M059J (cell line): Measurements from ENCODE around the gene MFSD11. TPM values are rescaled to one million over a fixed set of nuclear protein-coding genes. Genes with fewer than 3 reads are reported as not detected.
"Not testable (repeated sequence)": the region's sequence is repeated elsewhere in the genome, so short reads cannot be mapped to it uniquely, and the experiment has no call there.

Source experiments
- DNase-seq: peaks from one replicate; pipeline ENCODE4 v3.0.0-alpha.2; 2012; ENCODE audit warnings: low read depth
- total RNA-seq: library from RNA; depleted of rRNA; stranded (reverse); fragments of >200 nt; shearing (Covaris generic); gene quantifications from 2 replicates; pipeline ENCODE4 v1.2.3, GENCODE V29; 2014; rRNA removed

MFSD11 gene
- 15.8 and 16.4 TPM in 2 replicates for total RNA-seq

DNA sequence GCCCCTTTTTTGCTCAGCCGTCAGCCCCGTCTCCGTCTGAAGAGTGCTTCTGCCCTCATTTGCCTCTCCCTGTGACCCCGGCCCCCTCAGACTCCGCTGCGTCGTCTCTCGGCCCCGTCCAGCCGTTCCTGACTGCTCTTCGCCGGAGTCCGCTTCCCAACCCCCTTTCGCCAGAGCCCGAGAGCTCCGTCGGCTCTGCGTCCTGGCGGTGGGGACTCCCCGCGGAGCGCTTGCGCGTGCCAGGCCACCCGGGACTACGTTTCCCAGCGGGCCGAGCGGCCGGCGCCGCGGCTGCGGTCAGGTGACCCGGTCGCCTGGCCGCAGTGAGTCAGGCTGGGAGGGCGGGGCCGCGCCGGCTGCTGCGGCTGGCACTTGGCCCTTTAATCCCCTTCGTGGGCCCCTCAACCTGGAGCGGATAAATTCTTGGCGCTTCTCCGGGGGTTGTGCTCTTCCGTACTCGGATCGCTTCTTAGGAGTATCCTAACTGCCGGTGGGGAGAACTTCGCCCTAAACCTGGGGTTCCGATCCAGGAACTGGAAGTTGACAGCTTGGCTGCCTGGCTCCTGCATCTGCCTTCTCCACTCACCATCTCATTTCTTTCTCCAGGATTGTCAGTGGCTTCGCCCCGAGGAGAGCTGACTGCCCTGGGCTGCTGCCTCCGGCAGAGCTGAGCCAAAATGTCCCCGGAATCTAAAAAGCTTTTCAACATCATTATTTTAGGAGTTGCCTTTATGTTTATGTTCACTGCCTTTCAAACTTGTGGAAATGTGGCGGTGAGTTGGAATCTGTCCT is at the start of gene MFSD11:
Gene MFSD11, plus strand, starts transcription at position 444 of the 792 bp plus-strand sequence. Its CDS starts 234 bp downstream, at position 678.
- peak; percentile 88 for DNase-seq

DNA sequence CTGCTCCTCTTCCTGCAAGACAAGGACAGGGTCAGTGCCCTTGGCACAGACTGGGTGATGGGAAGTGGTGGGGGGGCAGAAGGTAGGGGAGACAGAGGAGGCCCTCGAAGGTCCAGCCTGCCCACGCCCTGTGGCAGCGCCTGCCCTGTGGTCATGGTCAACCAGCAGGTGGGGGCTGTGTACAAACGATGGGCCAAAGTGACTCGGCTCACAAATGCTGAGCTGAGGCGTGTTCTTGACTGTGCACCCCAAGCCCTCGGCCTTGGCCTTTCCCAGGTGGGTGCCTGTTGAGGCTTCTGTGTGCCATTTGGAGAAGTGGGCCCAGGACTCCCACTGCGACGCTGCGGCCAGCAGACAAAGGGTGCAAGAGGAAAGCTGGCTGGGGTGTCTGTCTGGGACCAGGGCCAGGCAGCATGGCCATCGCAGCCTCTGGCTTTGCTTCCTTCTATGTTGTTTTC is 49.7 kb upstream of the MFSD11 start:
- no peak for DNase-seq

DNA sequence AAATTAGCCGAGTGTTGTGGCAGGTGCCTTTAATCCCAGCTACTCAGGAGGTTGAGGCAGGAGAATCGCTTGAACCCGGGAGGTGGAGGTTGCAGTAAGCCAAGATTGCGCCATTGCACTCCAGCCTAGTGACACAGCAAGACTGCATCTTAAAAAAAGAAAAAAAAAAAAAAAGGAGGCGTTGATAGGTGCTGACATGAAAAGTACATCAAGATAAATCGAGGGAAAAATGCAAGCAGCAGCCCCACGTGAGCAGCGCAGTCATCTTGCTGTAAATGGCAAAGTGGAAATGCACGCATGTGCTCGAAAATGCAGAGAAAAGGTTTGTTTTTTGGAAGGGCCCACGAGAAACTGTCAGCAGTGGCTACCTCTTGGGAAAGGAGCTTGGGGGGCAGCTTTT is 48.1 kb upstream of the MFSD11 start:
- no peak for DNase-seq

DNA sequence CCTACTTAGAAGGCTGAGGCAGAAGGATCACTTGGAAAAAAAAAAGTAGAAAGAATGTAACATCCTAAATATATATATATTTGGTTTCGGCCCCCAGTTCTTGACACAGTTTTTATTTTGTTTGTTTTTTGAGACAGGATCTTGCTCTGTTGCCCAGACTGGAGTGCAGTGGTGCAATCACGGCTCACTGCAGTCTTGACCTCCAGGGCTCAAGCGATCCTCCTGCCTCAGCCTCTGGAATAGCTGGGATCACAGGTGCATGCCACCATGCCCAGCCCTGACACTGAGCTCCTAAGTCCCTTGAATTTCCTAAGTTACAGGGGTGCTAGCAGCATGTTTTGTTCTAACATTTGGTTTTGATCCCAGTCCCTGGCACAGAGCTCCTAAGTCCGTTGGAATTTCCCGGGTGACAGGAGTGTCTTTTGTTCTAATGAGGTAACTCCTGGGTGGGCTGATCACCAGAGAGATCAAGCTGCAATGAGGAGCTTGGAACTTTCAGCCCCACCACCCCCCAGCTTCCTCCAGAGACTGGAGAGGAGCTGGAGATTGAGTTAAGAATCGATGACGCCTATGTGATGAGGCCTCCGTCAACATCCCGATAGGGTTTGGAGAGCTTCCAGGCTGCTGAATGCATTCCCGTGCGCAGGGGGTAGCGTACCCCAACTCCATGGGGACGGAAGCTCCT is 47.2 kb upstream of the MFSD11 start:
- DNase-seq = no peak

DNA sequence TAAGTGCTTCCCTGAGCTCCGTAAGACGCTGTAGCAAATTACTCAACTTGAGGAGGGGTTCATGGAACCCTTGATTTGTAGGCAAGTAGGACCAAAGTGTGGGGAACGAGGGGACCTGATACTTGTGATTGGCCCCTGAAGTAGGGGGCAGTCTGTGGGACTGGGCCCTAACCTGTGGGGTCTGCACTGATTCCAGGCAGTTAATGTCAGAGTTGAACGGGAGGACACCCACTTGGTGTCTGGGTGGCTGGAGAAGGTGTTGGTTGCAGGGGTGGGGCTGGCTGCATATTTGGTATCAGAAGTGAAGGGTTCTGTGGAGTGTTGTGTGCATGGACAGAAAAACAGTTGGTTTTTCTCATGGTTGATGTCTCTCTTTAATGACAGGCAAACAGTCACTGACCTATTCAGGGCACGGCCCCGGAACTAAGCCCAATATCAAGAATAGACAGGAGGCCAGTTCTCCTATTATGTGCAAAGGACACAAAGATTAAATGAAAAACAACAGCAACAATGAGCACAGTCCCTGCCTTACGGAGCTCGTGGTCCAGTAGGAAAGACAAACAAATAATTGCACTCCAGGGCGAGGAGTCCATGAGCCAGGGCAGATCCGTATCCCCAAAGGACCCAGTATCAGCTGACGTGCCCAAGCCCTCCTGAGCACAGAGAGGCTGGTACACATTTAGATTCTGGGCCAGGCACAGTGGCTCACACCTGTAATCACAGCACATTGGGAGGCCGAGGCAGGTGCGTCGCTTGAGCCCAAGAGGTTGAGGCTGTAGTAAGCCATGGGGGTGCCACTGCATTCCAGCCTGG is 46.3 kb upstream of the MFSD11 start:
- DNase-seq = no peak

DNA sequence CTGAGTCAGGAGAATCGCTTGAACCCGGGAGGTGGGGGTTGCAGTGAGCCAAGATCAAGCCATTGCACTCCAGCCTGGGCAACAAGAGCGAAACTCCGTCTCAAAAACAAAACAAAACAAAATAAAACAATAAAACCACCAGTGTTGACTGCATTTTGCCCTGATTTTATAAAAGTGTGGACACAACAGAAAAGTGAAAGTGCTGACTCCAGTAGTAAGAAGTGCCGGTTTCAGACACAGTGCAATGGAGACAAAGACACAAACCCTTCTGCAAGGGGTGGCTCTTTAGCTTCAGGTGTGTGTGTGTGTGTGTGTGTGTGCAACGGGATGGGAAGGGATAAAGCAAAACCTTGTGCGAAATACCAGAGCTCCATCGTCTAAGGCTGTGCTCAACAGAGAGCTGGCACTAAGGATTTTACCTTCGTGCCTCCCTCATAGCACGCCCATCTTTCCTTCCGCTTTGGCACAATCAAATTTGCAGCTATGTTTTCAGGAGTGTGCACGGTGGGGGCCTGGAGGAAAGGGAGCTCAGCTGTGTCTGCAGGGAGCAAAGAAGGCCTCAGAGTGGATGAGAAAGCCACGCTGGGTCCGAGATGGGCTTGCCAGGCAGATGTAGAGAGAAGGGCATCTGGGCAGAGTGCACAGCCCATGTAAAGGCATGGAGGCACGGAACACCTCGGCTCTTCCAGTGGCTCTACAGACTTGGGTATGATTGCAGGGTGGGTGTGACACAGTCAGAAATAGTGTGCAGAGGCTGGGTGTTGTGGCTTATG is 42.7 kb upstream of the MFSD11 start:
- DNase-seq = no peak

DNA sequence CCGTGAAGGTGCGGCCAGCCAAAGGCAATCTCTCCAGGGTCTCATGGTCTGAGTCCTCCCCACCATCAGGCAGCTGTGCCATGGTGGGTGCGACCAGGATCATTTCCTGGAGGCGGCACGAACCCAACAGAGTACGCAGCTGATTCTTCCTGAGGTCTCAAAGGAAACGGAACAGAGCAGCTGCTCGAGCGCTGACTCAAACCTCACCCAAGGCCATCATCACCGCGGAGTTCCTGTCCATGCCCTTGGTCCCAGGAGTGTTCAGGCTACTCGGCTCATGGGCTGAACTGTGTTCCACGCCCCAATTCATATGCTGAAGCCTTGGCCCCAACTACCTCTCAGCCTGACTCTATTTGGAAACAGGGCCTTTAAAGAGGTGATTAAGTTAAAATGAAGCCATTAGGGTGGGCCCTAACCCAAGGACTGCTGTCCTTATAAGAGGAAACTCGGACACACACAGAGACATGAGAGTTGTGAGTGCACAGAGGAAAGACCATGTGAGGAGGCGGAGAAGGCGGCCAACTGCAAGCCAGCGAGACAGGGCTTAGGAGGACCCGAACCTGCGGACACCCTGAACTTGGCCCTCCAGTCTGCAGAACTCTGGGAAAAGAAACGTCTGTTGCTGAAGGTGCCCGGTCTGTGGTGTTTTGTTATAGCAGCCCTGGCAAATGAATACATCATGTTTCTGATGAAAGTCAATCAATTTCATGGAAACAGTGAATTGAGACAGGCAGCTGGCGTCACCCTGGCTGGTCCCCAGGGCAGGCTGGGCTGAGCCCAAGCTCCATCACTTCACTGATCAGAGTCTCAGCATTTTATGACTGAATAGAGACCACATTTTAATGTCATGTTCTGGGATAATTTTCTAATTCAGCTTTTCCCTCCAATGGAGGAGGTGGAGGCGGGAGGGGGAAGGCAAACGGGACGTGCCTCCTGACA is 40.9 kb upstream of the MFSD11 start:
- DNase-seq = no peak

DNA sequence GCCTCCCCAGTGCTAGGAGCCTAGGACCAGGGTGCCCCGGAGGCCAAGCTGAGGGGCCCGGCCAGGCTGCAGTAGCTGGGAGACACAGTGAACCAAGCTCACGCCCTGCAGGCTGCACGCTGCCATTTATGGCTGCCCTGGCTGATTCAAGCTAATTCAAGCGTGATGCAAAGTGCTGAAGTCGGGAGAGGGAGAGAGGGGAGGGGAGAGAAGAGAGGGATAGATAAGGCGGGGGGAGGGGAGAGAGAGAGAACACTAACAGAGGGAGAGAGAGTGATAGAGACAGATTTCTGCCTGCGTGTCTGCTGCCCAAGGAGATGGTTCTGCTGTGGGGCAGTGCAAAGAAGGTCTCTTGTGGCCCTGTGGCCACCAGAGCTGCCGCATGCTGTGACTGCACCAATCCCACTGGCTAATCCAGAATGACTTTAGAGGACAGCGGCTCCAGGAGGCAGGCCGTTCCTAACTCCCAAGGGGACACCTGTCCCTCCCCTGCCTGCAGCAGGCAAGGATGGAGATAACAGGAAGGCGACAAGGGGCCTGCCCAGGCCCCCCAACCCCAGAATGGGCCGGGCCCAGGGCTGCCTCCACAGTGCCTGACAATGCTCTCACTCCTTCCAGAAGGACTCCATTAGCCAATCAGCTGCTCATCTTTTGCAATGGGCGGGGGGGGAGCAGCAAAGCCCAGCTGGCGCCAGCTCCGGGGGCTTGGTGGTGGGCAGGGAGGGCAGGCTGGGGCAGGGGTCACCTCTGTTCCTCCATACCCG is 40.0 kb upstream of the MFSD11 start:
- DNase-seq = peak; percentile 39

DNA sequence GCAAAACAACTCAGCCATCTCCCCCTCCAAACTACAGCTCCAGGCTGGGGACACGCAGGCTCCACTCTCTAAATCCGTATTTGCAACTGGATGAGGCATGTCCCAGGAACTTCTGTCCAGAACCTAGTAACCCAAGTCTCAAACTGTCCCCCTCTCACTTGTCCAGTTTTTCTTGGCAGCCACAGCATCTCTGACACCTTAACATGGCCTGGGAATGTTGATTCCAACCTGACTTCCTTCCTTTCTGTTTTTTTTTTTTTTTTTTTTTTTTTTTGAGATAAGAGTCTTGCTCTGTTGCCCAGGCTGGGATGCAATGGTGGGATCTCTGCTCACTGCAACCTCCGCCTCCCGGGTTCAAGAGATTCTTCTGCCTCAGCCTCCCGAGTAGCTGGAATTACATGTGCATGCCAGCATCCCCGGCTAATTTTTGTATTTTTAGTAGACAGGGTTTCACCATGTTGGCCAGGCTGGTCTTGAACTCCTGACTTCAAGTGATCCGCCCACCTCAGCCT is 39.4 kb upstream of the MFSD11 start:
- DNase-seq = not testable (repeated sequence)

DNA sequence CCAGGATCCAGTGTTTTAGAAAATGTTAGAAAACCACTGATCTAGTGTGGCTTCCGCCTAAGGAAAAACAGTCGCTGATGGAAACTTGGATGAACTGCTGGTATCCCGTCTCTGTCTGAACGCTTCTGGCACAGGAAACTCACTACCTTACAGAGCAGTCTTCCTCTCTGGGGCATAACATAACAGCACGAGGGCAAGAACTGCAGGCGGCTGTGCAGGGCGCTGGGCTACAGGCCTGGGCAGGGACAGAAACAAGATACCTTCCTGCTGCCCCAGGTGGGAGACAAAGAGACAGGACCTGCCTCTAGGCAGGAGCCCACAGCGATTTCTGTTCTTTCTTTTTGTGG is 37.7 kb upstream of the MFSD11 start:
- DNase-seq = no peak

DNA sequence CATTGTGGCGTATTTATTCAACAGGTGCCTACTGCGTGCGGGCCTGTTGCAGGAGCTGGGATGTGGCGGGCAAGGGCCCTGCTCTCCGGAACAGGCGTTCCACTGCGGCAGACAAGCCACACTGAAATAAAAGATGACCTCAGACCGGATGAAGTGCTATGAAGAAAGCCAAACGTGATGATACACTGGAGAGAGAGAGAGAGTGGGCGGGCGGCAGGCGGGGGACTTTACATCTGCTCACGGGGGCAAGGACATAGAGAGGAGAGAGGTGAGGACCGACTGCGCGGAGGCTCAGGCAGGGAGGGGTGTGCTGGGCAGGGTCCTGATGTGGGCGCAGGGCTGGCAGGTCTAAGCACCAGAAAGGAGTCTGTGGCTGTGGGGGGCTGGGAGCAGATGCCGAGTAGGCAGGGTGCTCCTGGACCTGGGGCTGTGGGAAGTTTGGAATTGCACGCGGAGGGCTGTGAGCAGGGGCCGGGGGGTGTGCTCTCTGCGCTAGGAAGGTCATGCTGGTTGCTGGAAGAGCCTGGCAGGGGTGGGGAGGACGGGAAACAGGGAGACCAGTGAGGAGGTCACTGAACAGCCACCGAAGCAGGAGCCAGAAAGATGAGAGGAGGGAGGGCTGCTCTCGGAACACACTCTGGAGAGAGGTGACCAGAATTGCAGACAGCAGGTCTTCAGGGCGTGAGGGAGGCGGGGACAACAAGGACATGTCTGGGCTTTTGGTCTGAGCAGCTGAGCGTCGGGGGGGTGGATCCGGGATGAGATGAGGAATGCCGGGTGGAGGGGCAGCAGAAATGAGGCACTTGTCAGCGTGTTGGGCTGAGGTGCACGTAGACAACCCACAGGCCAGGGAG is 37.1 kb upstream of the MFSD11 start:
- DNase-seq = no peak

DNA sequence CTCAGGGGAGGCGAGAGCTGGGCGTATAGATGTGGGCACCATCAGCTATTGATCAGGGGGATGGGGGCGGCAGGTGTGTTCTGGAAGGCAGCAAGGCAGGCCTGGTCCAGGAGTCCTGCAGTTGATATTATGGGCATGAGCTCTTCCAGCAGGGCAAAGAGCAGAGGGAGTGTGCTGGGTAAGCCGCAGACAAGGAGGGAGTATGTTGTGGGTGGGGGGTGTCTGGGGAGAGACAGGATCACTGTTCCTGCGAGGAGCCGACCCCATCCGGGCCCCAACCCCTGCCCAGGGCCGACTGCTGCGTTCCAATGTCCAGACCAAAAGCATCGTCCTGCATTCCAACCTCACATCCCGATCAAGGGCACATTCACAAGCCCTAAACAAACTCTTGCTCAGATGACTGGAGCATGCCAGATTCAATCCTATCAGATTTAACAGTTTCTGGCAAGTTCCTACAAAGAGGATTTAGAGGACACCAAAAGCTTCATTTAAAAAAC is 36.4 kb upstream of the MFSD11 start:
- no peak for DNase-seq

DNA sequence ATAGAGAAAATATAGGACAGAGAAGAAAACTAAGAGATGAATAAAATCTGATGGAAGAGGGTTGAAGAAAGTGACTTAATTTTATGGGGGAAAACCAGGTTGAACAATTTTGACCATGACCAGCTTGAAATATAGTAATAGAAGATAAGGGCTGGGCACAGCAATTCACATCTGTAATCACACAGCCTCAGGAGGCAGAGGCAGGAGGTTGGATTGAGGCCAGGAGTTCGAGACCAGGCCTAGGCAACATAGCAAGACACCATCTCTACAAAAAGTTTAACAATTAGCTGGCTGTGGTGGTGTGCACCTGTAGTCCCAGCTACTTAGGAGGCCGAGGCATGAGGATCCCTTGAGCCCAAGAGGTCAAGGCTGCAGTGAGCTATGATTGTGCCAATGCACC is 35.8 kb upstream of the MFSD11 start:
- DNase-seq = no peak

DNA sequence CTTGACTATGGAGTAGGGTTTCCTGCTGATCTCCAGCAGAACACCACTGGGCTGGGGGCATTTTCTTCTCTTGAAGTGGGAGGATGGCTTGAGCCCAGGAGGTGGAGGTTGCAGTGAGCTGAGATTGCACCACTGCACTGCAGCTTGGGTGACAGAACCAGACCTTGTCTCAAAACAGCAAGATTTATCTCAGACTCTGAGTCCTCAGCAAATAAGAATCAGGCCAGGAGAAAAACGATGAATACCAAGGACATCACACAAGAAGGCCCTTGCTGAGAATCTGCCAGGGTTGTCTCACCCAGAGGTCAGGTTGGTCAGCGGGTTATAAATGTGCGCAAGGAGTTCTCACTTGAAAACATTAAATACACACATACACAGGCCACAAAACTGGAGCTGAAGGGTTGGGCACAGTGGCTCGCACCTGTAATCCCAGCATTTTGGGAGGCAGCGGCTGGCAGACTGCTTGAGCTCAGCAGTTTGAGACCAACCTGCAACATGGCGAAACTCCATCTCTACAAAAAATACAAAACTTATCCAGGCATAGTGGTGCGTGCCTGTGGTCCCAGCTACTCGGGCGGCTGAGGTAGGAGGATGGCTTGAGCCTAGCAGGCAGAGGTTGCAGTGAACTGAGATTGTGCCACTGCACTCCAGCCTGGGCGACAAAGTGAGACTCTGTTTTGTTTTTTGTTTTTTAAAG is 34.8 kb upstream of the MFSD11 start:
- no peak for DNase-seq

DNA sequence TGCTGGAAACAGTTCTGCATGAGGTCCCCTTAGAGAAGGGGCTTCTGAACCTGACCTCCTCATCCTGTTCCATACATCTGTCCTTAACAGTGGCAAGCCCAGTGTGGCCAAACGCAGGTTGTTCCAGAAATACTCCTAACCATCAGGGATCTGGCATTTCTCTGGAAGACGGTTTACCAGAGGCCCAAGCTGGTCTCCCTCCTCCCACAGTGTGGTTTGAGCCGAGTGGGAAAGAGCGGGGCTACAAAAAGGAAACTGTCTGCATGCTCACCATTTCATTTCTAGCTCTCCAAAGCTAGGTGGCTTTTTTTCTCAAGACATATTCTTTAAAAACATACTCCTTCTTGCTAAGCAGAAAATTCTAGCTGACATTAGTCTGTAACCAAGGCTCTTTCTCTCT is 33.1 kb upstream of the MFSD11 start:
- no peak for DNase-seq

DNA sequence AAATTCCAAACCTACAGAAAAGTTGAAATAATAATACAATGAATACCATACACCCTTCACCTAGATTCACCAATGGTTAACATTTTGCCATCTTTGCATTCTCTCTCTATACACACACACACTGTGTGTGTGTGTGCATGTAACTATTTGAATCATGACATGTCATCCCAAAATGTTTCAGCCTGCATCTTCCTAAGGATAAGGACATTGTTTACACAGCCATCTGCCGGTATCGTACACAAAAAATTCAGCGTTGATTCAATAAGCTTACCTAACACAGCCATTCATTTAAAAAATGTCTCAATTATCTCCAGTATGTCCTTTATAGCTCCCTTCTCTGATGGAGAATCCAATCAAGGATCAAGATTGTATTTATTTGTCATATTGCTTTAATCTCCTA is 31.1 kb upstream of the MFSD11 start:
- DNase-seq = no peak

DNA sequence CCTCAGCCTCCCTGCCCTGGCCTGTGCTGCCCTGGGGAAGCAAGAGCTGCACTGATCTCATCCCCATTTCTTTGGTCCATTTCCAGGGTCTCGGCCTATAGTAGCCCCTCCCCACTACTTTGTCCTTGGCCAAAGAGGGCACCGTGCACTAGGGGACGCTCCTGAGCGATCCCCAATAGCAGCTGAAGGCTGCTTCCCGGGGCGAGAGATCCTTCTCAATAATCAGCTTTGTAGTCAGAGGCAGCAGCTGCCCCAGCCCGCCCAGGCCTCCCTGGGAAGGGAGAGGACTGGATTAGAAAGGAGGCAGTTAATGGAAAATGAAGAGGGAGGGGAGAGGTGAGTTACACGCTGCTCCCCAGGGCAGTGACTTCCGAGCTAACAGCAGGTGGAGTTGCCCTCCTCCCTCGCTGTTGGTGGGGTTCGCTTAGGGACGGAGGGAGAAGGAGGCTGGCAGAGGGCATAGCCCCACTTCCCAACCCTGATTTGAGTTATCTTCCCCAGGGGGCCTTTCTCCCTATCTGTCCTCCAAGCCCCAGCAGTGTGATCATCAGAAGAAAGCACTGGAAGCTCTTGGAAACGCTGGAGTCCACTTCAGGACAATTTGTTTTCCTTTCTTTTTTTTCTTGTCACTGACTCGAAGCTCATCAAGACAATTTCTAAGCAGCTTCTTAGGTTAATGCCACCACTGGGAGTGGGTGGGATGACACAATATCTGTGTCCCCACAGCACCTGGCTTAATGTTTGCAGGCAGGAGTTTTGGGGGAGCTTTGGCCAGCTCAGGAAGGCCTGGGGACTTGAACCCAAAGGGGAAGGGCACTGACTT is 29.7 kb upstream of the MFSD11 start:
- DNase-seq = no peak
